K562 (cell line): ENCODE data around the gene GTF2I. TPM values are rescaled to one million over a fixed set of nuclear protein-coding genes. Genes with fewer than 3 reads are reported as not detected.
"Not testable (repeated sequence)": the region's sequence is repeated elsewhere in the genome, so short reads cannot be mapped to it uniquely, and the experiment has no call there.

Experiments used
- ATF3 ChIP-seq, 2 experiments: fragments of 450-650 bp in 1 of 2; sonication (generic) in 1 of 2; formaldehyde crosslinking in 1 of 2; IDR thresholded peaks in 1 of 2; conservative IDR thresholded peaks in 1 of 2; 2 replicates each; pipeline versions ENCODE4 v1.6.1 to v1.8.1; 2016 to 2023; ENCODE audit warnings: mild to moderate bottlenecking in 2 of 2, moderate library complexity in 2 of 2, inconsistent platforms in 1 of 2, missing genetic modification reagents in 1 of 2
- DPF2 ChIP-seq: fragments of 450-650 bp; IDR thresholded peaks from 2 replicates; pipeline ENCODE4 v1.6.1; 2016
- EGR1 ChIP-seq: fragments of 450-650 bp; conservative IDR thresholded peaks from 2 replicates; pipeline ENCODE4 v1.6.1; 2017; ENCODE audit warnings: mild to moderate bottlenecking
- SOX6 ChIP-seq: fragments of 450-650 bp; IDR thresholded peaks from 2 replicates; pipeline ENCODE4 v1.6.1; 2014; ENCODE audit warnings: mild to moderate bottlenecking
- TAL1 ChIP-seq: fragments of 450-650 bp; IDR thresholded peaks from 2 replicates; pipeline ENCODE4 v1.6.1; 2016; ENCODE audit warnings: mild to moderate bottlenecking
- polyA plus RNA-seq, 8 experiments: library from polyadenylated mRNA; depleted of rRNA in 4 of 8; stranded (reverse) in 5 of 8; unstranded in 3 of 8; fragments of >200 nt; fragmentation: Nextera tagmentation in 2 of 8; fragmentation: Illumina TruSeq in 1 of 8; extraction: Ambion mirVana in 2 of 8; extraction: Trizol in 1 of 8; gene quantifications; 2 replicates each; pipeline versions ENCODE4 v1.2.1 to v1.2.3, GENCODE V29; 2011 to 2014; ENCODE audit warnings: inconsistent platforms in 1 of 8, missing spikeins in 1 of 8
- total RNA-seq, 7 experiments: library from RNA; depleted of rRNA in 6 of 7; stranded (reverse); fragments of >200 nt in 6 of 7; fragmentation: Illumina TruSeq in 2 of 7; extraction: Trizol in 2 of 7; gene quantifications; 2 replicates each; pipeline versions ENCODE4 v1.2.1 to v1.2.3, GENCODE V29; 2011 to 2021; ENCODE audit warnings: low replicate concordance in 1 of 7

Gene GTF2I
- total and polyA plus RNA-seq, 9 of the 15 experiments (the other 6 are each of a cell fraction or from before 2014, with no cell fraction given): 8.4 to 161 (median 90.0) TPM

- peak; percentile 61 for TF ChIP-seq ATF3 (IDR thresholded peaks at IDR 0.05)
- TF ChIP-seq ATF3 (CRISPR knock-in tag; conservative IDR thresholded peaks at IDR 0.05): not testable (repeated sequence)
- peak; percentile 46; the same call in 1 of the 2 replicates for TF ChIP-seq DPF2
- TF ChIP-seq EGR1: peak; percentile 48
- peak; percentile 17; the same call in 1 of the 2 replicates for TF ChIP-seq SOX6
- peak; percentile 41; the same call in 1 of the 2 replicates for TF ChIP-seq TAL1
These were observed 141.1 kb downstream of the GTF2I start (continued) for GRCh38 chr7:74798644-74799043.

Other genes with a start within 250 kb of the GTF2I start
- gene GTF2IRD1, start 203.8 kb upstream of the GTF2I start, total RNA-seq (2014; rRNA removed): 9.2 and 12.4 TPM in 2 replicates
- gene GTF2IRD1, start 203.8 kb upstream of the GTF2I start, total RNA-seq (2014; rRNA removed; fragmentation: Illumina TruSeq; extraction: Trizol): 10.8 and 14.0 TPM in 2 replicates
- 13.4 and 15.1 TPM in 2 replicates for gene GTF2IRD1, start 203.8 kb upstream of the GTF2I start, total RNA-seq (2015; rRNA removed; fragmentation: Illumina TruSeq; extraction: Trizol)
- gene GTF2IRD1, start 203.8 kb upstream of the GTF2I start, total RNA-seq (2021): 30.2 and 32.1 TPM in 2 replicates
- 12.8 and 17.6 TPM in 2 replicates for gene GTF2IRD1, start 203.8 kb upstream of the GTF2I start, polyA plus RNA-seq (2011; rRNA removed)
- gene GTF2IRD1, start 203.8 kb upstream of the GTF2I start, polyA plus RNA-seq (2014; fragmentation: Illumina TruSeq; extraction: Trizol): 23.8 and 24.5 TPM in 2 replicates
- 1 to 10 TPM; 9.1 to 10.0 TPM for gene GTF2IRD1, start 203.8 kb upstream of the GTF2I start, polyA plus RNA-seq (2014; fragmentation: Nextera tagmentation; extraction: Ambion mirVana)
- 17.0 and 20.8 TPM in 2 replicates for gene GTF2IRD1, start 203.8 kb upstream of the GTF2I start, polyA plus RNA-seq (2014; rRNA removed)
- gene NCF1, start 116.3 kb downstream of the GTF2I start, total RNA-seq (2014; rRNA removed): 0.29 TPM in 1 of 2 replicates, not detected in the other
- not detected in 2 replicates for gene NCF1, start 116.3 kb downstream of the GTF2I start, total RNA-seq (2014; rRNA removed; fragmentation: Illumina TruSeq; extraction: Trizol)
- gene NCF1, start 116.3 kb downstream of the GTF2I start, total RNA-seq (2015; rRNA removed; fragmentation: Illumina TruSeq; extraction: Trizol): 0.19 TPM in 1 of 2 replicates, not detected in the other
- 0.29 TPM in 1 of 2 replicates, not detected in the other for gene NCF1, start 116.3 kb downstream of the GTF2I start, total RNA-seq (2021)
- 0.07 TPM in 1 of 2 replicates, not detected in the other for gene NCF1, start 116.3 kb downstream of the GTF2I start, polyA plus RNA-seq (2011; rRNA removed)
- not detected in 2 replicates for gene NCF1, start 116.3 kb downstream of the GTF2I start, polyA plus RNA-seq (2014; fragmentation: Illumina TruSeq; extraction: Trizol)
- gene NCF1, start 116.3 kb downstream of the GTF2I start, polyA plus RNA-seq (2014; fragmentation: Nextera tagmentation; extraction: Ambion mirVana): not detected
- 0.26 TPM in 1 of 2 replicates, not detected in the other for gene NCF1, start 116.3 kb downstream of the GTF2I start, polyA plus RNA-seq (2014; rRNA removed)
- gene GTF2IRD2, start 193.9 kb downstream of the GTF2I start, total RNA-seq (2014; rRNA removed): 4.4 and 7.4 TPM in 2 replicates
- gene GTF2IRD2, start 193.9 kb downstream of the GTF2I start, total RNA-seq (2014; rRNA removed; fragmentation: Illumina TruSeq; extraction: Trizol): 1.9 and 2.6 TPM in 2 replicates
- gene GTF2IRD2, start 193.9 kb downstream of the GTF2I start, total RNA-seq (2015; rRNA removed; fragmentation: Illumina TruSeq; extraction: Trizol): 1.7 and 5.8 TPM in 2 replicates
- 7.5 and 7.9 TPM in 2 replicates for gene GTF2IRD2, start 193.9 kb downstream of the GTF2I start, total RNA-seq (2021)
- 9.7 and 11.0 TPM in 2 replicates for gene GTF2IRD2, start 193.9 kb downstream of the GTF2I start, polyA plus RNA-seq (2011; rRNA removed)
- gene GTF2IRD2, start 193.9 kb downstream of the GTF2I start, polyA plus RNA-seq (2014; fragmentation: Illumina TruSeq; extraction: Trizol): 3.2 and 5.2 TPM in 2 replicates
- 1 to 10 TPM; 2.1 to 2.3 TPM for gene GTF2IRD2, start 193.9 kb downstream of the GTF2I start, polyA plus RNA-seq (2014; fragmentation: Nextera tagmentation; extraction: Ambion mirVana)
- 7.0 and 8.1 TPM in 2 replicates for gene GTF2IRD2, start 193.9 kb downstream of the GTF2I start, polyA plus RNA-seq (2014; rRNA removed)